Stimulated activated CD8-positive, alpha-beta memory T cell treated with anti-CD3 and anti-CD28 coated beads, Interleukin-7, amount 100 ng/mL, for 24 hours (primary cell): ENCODE measurements around the gene TPST1.
"Not testable (repeated sequence)": the region's sequence is repeated elsewhere in the genome, so short reads cannot be mapped to it uniquely, and the experiment has no call there.

ENCODE experiments used
- DNase-seq: peaks from one replicate; pipeline ENCODE4 v3.0.0-alpha.2; 2020; ENCODE audit warnings: low read depth

Gene TPST1

DNA sequence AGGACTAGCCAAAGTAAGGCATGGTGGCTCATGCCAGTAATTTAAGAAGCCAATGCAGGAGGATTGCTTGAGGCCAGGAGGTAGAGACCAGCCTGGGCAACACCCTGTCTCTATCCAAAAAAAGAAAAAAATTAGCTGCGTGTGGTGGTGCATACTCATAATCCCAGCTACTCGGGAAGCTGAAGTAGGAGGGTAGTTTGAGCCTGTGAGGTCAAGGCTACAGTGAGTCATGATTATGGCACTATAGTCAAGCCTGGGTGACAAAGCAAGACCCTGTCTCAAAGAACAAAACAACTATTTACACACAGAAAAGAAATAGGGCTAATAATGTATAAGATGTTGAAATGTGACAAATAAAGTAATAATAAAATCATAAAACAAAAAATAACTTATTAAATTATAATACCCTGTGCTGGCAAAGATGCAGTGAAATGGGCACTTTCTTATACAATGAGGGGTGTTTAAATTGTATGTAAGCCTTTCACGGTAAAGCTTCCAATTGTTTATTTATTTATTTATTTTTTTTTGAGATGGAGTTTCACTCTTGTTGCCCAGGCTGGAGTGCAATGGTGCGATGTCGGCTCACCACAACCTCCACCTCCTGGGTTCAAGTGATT is 175.2 kb downstream of the TPST1 start:
- no peak for DNase-seq

DNA sequence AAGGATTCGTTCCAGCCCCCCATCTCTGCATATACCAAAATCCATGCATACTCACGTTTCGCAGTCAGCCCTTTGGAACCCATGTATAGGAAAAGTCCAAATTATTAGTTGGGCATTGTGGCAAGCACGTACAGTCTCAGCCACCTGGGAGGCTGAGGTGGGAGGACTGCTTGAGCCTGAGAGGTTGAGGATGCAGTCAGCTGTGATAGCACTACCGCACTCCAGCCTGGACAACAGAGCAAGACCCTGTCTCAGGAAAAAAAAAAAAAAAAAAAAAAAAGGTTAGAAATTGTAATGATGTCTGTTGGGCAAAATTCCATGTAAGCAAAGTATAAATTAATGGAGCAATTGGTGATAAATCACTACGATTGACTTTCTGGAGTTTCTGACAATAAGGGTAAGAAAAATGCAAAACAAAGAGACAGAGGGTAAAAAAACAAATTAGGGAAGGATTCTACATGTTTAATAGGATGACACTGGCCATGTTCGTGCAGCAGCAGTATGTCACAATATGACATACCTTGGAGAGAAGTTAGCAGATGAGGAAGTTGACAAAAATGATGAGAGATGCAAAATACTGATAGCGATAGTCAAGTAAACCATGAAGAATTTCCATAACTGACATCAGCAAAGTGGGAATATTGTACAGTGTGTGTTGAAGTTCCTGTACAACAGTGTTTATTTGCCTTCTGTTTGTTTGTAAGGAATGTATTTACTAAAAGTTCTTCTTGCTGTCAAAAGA is 177.2 kb downstream of the TPST1 start:
- not testable (repeated sequence) for DNase-seq

DNA sequence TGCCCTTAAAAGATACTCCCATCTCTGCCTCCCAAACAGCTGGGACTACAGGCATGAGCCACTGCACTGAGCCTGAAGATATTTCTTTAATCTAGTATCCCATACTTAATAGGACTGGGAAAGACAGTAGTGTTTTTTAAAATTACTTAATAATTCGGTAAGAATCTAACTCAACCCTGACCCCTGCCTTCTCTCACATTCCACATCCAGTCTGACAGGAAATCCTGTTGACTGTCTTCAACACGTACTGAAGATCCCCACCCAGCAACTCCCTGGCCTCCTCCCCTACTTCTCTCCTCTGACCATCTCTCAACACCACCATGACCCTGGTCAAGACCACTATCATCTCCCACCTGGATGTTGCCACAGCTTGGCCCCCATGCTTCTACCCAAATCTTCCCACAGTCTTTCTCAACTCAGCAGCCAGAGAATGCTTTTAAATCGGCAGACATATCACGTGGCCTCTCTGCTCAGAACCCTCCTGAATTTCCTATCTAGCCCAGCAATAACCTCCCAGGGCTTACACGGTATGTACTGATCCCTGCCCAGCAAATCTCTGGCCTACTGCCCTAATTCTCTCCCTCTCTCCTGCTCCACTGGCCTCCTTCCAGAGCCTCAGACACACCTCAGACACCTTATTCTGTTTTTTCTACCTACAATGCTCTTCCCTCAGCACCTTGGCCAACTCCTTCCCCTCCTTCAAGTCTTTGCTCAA is 180.2 kb downstream of the TPST1 start:
- not testable (repeated sequence) for DNase-seq

DNA sequence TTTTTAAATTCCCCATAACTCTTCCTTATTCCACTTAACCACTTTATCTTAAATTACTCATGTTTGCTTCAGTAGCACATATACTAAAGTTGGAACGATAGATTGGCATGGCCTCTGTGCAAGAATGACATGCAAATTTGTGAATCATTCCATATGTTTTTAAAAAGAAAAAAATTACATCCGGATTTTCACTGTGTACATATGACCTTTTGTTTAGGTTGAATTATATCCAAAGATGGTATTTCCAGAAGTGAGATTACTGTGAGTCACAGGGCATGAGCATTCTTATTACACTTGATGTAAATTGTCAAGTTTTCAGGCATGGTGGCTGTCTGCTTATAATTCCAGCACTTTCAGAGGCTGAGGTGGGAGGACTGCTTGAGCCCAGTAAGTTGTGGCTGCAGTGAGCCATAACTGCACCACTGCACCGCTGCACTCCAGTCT is 190.0 kb downstream of the TPST1 start:
- not testable (repeated sequence) for DNase-seq

DNA sequence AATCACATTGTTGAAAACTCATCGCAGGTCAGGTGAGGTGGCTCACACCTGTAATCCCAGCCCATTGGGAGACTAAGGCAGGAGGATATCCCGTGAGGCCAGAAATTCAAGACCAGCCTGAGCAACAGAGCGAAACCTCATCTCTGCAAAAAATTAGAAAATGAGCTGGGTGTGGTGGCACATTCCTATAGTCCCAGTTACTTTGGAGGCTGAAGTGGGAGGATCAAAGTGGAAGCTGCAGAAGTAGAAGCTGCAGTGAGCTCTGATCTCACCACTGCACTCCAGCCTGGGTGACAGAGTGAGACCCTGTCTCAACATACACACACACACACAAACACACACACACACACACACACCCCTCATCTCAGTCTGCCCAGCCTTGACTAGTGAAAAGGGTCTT is 190.9 kb downstream of the TPST1 start:
- not testable (repeated sequence) for DNase-seq

DNA sequence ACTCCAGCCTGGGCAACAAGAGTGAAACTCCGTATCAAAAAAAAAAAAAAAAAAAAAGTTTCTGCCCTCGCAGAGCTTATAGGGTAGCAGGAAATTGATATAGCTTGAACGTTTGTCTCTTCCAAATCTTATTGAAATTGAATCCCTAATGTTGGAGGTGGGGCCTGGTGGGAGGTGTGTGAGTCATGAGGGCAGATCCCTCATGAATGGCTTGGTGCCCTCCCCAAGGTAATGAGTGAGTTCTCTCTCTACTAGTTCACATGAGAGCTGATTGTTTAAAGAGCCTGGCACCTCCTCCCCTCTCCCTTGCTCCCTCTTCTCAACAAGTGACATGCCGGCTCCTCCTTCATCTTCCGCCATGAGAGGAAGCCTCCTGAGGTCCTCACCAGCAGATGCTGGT is 193.7 kb downstream of the TPST1 start:
- DNase-seq: not testable (repeated sequence)

DNA sequence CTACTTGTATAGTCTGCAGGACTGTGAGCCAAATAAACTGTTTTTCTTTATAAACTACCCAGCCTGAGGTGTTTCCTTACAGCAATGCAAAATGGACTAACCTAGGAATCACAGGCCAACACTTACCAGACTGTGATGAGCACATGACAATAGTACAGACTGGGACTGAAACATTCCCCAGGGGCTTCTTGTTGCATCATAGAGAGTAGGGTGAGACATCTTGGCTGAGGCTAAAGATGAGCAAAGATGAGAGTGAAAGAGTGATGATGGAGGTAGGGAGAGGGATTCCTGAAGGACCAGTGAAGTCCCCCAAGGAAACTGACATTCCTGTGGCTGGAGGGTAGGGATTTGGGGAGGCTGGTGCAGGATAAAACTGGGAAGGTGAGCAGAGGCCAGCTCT is 194.4 kb downstream of the TPST1 start:
- no peak for DNase-seq

DNA sequence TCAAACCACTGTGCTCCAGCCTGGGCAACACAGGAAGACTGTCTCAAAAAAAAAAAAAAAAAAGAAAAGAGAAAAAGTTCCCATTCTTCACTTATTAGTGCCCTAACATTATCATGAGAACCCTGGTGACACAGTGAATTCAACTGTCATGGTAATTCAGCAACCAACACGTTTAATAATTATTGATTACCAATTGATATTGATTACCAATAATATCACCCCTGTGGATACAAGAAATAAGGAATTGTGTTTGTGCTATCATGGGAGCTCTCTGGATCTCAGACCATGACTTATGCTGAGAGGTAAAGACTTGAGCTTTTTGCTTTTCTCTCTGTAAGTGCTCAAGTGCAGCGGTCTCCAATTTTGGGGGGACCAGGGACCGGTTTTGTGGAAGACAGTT is 195.3 kb downstream of the TPST1 start:
- DNase-seq: no peak

DNA sequence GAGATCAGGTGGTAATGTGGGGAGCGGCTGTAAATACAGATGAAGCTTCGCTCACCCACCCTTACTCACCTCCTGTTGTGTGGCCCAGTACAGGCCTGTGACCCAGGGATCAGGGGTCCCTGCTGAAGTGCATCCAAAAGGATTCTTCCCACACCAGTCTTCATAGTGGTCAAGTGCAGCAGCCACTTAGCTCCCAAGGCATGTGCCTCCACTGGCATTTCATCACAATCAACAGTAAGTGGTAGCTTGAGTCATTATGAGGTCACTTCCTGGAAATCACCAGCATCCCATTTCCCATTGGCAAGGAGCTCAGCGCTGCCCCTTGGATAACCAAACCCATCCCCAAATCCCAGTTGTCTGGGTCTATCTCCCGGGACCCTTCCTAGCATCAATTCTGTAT is 196.0 kb downstream of the TPST1 start:
- not testable (repeated sequence) for DNase-seq

DNA sequence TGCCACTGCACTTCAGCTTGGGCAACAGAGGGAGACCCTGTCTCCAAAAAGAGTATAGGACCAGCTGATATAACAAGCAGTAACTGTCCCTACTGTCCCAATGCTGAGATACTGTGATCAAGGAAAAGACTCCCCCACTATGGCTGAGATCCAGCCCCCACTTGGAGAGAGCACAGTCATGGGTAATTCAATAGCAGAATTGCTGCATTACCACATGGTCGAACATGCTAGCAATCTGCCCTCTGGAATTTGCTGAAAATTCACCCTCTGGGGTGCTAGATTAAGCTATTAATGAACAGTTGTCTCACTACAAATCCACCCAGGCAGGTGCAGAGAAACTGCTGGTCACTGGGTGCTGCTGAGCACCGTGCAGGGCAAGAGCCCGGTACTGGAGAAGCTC is 196.8 kb downstream of the TPST1 start:
- DNase-seq: not testable (repeated sequence)

DNA sequence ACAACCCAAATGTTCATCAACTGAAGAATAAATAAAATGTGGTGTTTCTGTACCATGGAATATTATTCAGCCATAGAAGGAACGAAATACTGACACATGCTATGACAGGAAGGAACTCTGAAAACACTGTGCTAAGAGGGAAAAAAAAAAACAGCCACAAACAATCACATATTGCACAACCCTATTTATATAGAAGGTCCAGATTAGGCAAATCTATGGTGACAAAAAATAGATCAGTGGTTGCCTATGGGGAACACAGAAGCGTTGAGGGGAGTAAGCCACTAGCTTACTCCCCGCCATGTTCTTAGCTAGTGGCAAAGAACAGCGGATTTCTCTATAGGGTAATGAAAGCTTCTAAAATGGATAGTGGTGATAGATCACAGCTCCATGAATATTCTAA is 198.4 kb downstream of the TPST1 start:
- no peak for DNase-seq

DNA sequence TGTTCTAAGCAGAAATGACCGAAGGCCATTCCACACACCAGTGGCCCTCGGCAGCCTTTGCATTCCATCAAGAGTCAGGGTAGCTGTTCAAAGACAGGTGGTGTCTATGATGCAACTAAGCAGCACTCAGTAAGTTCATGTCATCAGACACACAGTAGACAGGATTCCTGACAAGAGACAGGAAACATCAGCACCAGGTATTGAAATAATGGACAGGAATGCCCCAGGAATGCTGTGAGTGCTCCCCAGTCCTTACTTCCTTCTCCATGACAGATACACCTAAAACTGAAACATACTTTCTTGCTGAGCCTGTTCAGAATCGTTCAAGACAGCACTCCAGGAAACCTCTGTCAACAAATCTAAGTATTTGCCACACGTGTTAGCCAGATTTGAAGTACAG is 204.4 kb downstream of the TPST1 start:
- no peak for DNase-seq
